CD4-positive, alpha-beta T cell treated with Interleukin-12 subunit alpha and Interleukin-12 subunit beta, for 1 hour (primary cell): Measurements from ENCODE around the gene ZNG1C.
"Not testable (repeated sequence)": the region's sequence is repeated elsewhere in the genome, so short reads cannot be mapped to it uniquely, and the experiment has no call there.

Source experiments
- DNase-seq: peaks from one replicate; pipeline ENCODE4 v3.0.0-alpha.2; 2020

The ZNG1C gene

GRCh38 chr9:68343992-68344391 lies 102.2 kb downstream of the ZNG1C start:
- DNase-seq: not testable (repeated sequence)
